Fibroblast of gingiva (primary cell): Measurements from ENCODE around the gene ESPL1.
A peak's percentile ranks its signal among the peaks of the same experiment; 100 is the strongest.
"Not testable (repeated sequence)": the region's sequence is repeated elsewhere in the genome, so short reads cannot be mapped to it uniquely, and the experiment has no call there.

ENCODE experiments used
- DNase-seq: peaks from one replicate; pipeline ENCODE4 v3.0.0-alpha.2; 2011; ENCODE audit warnings: low read depth

Gene ESPL1

DNA sequence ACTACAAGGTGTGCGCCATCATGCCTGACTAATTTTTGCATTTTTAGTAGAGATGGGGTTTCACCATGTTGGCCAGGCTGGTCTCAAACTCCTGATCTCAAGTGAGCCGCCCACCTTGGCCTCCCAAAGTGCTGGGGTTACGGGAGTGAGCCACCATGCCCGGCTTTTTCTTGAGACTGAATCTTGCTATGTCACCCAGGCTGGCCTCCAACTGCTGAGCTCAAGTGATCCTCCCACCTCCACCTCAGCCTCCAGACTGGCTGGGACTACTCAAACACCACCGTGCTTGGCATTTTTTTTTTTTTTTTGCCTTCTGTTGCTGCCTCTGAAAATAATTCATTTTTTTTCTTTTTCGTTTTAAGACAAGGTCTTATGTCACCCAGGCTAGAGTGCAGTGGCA lies 8.2 kb upstream of the ESPL1 start:
- no peak for DNase-seq

- DNase-seq, result no peak
Measured at GRCh38 chr12:53265783-53266182, 2.3 kb upstream of the ESPL1 start.

- no peak for DNase-seq
Measured at GRCh38 chr12:53267306-53267998, 647 bp upstream of the ESPL1 start.

DNA sequence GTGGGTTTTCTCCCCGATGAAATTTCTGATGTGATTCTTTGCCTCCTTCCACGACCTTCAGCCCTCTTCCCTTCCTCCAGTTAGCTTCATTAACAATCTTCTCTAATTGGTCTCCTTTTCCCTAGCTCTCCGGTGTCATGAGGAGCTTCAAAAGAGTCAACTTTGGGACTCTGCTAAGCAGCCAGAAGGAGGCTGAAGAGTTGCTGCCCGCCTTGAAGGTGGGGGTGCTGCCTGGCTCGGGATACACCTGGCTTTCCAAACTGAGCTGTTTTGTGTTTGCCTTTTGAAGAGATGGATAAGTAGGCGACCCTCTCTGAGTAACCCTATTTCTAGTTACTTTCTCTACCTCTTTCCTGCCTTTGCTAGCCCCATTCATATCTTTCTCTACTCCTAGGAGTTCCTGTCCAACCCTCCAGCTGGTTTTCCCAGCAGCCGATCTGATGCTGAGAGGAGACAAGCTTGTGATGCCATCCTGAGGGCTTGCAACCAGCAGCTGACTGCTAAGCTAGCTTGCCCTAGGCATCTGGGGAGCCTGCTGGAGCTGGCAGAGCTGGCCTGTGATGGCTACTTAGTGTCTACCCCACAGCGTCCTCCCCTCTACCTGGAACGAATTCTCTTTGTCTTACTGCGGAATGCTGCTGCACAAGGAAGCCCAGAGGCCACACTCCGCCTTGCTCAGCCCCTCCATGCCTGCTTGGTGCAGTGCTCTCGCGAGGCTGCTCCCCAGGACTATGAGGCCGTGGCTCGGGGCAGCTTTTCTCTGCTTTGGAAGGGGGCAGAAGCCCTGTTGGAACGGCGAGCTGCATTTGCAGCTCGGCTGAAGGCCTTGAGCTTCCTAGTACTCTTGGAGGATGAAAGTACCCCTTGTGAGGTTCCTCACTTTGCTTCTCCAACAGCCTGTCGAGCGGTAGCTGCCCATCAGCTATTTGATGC lies 797 bp downstream of the ESPL1 start:
- no peak for DNase-seq

GRCh38 chr12:53274445-53274844 lies 6.3 kb downstream of the ESPL1 start:
- no peak for DNase-seq

DNA sequence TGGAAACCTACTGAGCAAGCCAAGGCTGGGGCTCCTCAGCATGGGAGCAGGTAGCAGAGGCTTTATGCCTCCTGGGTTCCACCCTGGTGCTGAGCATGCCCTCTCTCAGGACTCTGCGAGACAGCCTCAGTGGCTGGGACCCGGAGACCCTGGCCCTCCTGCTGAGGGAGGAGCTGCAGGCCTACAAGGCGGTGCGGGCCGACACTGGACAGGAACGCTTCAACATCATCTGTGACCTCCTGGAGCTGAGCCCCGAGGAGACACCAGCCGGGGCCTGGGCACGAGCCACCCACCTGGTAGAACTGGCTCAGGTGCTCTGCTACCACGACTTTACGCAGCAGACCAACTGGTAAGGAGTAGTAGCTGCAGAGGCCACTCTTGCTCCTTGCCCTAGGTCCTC lies 8.4 kb downstream of the ESPL1 start:
- DNase-seq, result no peak

- DNase-seq, result no peak
Measured at GRCh38 chr12:53277981-53278380, 9.9 kb downstream of the ESPL1 start.

DNA sequence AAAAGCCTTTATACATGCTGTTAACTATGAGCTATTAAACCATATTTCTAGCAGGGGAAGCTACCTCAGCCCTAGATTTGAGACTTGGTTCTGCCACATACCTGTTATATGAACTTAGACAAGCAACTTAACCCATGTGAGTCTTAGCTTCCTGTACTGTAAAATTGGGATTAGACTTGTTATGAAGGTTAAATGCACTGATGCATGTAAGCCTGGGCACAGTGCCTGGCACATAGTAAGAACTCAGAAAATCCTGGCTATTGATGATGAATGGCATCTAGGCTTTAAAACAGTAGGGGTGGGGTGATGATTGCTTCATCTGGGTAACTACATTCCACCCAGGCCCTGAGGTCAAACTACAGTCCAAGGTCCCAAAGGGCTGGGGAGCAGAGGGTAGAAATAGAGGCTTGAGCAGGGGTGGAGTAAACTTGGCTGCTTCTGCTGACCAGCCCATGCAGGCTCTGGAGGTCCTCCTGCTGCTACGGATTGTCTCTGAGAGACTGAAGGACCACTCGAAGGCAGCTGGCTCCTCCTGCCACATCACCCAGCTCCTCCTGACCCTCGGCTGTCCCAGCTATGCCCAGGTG lies 11.3 kb downstream of the ESPL1 start:
- no peak for DNase-seq

- no peak for DNase-seq
Measured at GRCh38 chr12:53279888-53280498, 11.9 kb downstream of the ESPL1 start.

DNA sequence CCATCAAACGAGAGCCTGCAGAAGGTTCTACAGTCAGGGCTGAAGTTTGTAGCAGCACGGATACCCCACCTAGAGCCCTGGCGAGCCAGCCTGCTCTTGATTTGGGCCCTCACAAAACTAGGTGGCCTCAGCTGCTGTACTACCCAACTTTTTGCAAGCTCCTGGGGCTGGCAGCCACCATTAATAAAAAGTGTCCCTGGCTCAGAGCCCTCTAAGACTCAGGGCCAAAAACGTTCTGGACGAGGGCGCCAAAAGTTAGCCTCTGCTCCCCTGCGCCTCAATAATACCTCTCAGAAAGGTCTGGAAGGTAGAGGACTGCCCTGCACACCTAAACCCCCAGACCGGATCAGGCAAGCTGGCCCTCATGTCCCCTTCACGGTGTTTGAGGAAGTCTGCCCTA lies 18.3 kb downstream of the ESPL1 start:
- DNase-seq, result no peak

DNA sequence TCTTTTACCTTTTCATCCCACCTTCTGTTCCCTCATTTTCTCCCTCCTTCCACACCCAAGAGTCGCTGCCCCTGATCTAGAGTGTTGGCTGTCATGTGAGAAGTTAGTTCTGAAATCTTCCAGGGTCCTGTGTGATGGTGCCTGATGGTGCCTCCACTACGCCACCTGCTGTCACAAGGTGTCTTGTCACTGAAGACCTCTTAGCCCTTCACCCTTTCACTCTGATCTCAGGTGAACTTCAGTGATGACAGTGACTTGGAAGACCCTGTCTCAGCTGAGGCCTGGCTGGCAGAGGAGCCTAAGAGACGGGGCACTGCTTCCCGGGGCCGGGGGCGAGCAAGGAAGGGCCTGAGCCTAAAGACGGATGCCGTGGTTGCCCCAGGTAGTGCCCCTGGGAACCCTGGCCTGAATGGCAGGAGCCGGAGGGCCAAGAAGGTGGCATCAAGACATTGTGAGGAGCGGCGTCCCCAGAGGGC lies 19.7 kb downstream of the ESPL1 start:
- DNase-seq, result peak; percentile 48

- no peak for DNase-seq
Measured at GRCh38 chr12:53288322-53288721, 20.2 kb downstream of the ESPL1 start.

GRCh38 chr12:53289891-53290290 lies 21.8 kb downstream of the ESPL1 start:
- no peak for DNase-seq

GRCh38 chr12:53290661-53291060 lies 22.6 kb downstream of the ESPL1 start:
- no peak for DNase-seq

DNA sequence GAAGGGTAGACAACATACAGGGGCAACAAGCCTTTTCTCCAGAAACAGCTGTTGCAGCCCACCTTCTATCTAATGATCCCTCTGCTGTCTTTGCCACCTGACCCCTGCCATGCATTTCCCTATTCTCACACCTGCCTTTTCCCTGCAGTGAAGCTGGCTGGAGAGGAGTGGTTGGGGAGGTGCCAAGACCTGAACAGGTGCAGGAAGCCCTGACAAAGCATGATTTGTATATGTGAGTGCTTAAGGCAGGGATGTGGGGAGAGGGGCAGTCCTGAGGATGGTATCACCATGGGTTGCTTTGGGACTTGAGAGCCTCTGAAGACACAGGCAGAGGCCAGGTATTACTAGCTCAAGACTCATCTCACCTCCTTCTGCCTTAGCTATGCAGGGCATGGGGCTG lies 24.3 kb downstream of the ESPL1 start:
- no peak for DNase-seq

DNA sequence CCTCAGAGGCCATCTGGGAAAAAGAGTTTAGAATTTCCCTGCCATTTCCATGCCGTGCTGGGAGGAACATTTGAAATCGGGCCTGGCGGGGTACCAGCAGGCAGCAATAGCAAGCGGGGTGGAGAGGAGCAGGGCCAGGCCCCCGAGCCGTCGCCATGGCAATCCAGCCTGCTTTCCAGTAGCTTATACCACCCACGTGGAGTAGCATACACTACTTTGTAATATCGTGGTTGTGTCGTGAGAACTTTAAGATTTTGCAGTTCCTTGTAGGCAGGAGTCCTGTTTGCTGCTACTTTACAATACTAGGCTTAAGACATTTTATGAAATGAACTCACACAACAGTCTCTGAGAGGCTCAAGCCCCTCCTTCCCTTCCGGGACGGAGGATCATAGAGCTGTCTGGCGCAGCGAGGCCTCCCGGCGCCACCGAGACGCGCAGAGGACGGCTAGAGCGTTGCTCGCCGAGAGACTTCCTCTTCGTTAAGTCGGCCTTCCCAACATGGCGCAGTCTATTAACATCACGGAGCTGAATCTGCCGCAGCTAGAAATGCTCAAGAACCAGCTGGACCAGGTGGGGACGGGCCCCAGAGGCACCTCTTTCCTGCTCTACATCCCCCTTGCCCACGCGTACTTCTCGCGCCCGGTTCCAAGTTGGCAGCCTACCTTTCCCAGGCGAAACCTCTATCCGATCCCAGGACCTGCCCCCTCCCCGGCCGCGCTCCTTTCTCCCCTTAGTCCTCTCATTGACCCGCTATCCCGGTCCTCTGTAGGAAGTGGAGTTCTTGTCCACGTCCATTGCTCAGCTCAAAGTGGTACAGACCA lies 27.2 kb downstream of the ESPL1 start, which contains the start of gene PFDN5:
Gene PFDN5 (plus strand): TSS at position 473 of the 821 bp plus-strand sequence. CDS start 26 bp downstream, at position 499.
- peak; percentile 94 for DNase-seq

- no peak for DNase-seq
Measured at GRCh38 chr12:53295891-53296219, 27.8 kb downstream of the ESPL1 start.

GRCh38 chr12:53297106-53297505 lies 29.0 kb downstream of the ESPL1 start:
- DNase-seq, result not testable (repeated sequence)

- DNase-seq, result peak; percentile 95
Measured at GRCh38 chr12:53298164-53298563, 30.1 kb downstream of the ESPL1 start.

- peak; percentile 89 for DNase-seq
Measured at GRCh38 chr12:53299101-53299453, 31.0 kb downstream of the ESPL1 start.

GRCh38 chr12:53299454-53300180 lies 31.5 kb downstream of the ESPL1 start, which contains the start of gene MYG1:
MYG1 (plus strand) TSS chr12:53299695; CDS start chr12:53299738, 43 bp downstream.
- peak; percentile 93 for DNase-seq
